Amniotic stem cell (primary cell): ENCODE data around the gene MAP2K5.

ENCODE experiments used
- DNase-seq: peaks from one replicate; lab custom pipeline; 2025; lab: John Stamatoyannopoulos, UW

Gene MAP2K5

DNA sequence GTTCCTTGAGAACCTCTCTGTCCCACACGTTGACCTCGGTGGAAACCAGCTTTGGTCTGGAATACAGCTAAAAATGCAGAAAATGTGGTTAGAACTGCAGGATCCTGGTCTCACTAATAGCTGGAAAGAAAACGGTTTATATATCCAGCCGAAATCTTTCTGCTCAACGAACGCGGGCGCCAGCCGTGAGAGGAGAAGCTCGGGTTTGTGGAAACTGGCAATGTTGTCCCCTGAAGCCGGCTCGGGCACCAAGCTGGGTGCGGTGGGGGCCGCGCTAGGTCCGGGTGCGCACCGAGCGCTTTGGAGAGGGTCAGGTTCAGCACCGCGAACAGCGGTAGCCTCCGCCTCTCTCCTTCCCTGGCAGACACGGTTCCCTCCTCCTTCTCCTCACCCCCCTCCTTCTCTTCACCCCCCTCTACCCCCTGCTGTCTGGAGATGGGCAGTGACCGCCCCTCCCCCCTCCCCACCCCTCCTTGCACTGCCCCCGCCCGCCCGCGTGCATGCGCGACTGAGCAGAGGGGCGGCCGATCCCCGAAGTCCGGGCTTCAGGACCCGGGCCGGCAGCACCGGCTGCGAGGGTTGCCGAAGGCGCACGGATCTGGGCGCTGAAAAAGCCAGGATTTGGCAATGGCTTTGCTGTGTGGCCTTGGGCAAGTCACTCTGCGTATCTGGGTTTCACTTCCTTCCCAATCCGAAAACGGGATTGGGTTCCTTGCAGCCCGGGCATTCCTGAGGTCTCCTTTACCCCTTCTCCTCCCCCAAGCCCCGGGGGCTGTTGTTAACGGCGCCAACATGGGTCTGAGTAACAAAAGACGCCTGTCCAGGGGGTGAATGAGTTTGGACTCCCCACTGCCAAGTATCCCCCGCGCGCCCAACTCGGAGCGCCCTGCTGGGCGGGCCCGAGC lies 282.7 kb downstream of the MAP2K5 start, which contains the start of gene SKOR1:
Gene SKOR1, plus strand, starts transcription at position 534 of the 905 bp plus-strand sequence. Its CDS starts 94 bp downstream, at position 628.
- DNase-seq = no peak

DNA sequence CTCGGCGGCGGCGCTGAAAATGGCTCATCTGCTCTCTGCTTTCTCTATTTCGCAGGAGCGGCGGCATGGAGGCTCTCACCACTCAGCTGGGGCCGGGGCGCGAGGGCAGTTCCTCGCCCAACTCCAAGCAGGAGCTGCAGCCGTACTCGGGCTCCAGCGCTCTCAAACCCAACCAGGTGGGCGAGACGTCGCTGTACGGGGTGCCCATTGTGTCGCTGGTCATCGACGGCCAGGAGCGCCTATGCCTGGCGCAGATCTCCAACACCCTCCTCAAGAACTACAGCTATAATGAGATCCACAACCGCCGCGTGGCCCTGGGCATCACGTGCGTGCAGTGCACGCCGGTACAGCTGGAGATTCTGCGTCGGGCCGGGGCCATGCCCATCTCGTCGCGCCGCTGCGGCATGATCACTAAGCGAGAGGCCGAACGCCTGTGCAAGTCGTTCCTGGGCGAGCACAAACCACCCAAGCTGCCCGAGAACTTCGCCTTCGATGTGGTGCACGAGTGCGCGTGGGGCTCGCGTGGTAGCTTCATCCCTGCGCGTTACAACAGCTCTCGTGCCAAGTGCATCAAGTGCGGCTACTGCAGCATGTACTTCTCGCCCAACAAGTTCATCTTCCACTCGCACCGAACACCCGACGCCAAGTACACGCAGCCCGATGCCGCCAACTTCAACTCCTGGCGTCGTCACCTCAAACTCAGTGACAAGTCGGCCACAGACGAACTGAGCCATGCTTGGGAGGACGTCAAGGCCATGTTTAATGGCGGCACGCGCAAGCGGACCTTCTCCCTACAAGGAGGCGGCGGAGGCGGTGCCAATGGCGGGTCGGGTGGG lies 283.6 kb downstream of the MAP2K5 start:
- DNase-seq = no peak

DNA sequence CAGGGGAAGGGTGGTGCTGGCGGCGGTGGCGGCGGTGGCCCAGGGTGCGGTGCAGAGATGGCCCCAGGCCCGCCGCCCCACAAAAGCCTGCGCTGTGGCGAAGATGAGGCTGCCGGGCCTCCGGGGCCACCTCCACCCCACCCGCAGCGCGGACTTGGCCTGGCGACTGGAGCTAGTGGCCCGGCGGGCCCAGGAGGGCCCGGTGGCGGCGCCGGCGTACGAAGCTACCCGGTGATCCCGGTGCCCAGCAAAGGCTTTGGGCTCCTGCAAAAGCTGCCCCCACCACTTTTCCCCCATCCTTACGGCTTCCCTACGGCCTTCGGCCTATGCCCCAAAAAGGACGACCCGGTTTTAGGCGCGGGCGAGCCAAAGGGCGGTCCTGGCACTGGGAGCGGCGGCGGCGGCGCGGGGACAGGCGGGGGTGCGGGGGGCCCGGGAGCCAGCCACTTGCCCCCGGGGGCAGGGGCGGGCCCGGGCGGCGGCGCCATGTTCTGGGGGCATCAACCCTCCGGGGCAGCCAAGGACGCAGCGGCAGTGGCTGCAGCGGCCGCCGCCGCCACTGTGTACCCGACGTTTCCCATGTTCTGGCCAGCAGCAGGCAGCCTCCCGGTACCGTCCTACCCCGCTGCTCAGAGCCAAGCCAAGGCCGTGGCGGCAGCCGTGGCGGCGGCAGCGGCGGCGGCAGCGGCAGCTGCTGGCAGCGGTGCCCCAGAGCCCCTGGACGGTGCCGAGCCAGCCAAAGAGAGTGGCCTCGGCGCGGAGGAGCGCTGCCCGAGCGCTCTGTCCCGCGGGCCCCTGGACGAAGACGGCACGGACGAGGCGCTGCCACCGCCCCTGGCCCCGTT lies 284.4 kb downstream of the MAP2K5 start:
- no peak for DNase-seq

DNA sequence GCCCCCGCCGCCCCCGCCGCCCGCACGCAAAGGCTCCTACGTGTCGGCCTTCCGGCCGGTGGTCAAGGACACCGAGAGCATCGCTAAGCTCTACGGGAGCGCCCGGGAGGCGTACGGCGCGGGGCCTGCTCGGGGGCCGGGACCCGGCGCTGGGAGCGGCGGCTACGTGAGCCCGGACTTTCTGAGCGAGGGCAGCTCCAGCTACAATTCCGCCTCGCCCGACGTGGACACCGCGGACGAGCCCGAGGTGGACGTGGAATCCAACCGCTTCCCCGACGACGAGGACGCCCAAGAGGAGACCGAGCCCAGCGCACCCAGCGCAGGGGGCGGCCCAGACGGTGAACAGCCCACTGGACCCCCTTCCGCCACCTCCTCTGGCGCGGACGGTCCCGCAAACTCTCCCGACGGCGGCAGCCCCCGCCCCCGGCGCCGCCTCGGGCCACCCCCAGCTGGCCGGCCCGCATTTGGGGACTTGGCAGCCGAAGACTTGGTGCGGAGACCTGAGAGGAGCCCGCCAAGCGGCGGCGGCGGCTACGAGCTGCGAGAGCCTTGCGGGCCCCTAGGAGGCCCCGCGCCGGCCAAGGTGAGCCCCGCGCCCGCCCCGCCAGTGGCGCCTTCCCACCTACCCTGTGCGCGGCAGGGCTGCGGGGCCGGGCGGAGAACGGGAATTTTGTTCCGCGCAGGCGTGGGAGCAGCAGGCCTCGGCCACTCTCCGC lies 285.2 kb downstream of the MAP2K5 start:
- DNase-seq = no peak

DNA sequence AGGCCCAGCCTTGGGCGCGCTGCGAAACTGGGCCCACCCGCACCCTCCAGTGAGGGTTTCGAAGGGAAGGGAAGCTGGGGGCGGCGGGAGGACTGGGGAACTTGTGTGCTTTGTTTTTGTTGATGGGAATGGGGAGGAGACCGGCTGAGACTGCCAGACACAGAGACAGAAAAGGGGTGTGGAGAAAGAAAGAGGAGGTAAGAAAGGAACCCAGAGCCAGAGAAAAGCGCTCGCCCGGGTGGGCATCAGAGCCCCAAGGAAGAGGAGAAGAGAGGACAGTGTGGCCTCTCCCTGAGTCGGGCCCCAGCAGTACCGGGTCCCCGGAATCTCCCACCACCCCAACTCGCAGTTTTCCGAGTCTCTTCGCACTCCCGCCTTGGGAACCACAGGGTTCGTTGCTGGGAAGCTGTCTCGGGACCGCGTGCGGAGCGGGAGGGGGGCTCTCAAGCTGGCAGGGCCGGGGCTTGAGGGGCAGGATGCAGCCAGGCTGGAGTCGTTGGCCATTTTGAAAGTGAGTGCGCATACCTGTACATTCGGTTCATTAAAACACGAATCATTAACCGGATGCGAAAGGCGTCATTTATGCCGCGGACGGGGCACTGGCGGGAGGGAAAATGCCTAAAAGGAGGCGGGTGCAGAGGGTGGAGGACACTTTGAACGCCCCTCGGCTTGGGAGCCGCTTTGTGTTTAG lies 285.9 kb downstream of the MAP2K5 start:
- DNase-seq = no peak

DNA sequence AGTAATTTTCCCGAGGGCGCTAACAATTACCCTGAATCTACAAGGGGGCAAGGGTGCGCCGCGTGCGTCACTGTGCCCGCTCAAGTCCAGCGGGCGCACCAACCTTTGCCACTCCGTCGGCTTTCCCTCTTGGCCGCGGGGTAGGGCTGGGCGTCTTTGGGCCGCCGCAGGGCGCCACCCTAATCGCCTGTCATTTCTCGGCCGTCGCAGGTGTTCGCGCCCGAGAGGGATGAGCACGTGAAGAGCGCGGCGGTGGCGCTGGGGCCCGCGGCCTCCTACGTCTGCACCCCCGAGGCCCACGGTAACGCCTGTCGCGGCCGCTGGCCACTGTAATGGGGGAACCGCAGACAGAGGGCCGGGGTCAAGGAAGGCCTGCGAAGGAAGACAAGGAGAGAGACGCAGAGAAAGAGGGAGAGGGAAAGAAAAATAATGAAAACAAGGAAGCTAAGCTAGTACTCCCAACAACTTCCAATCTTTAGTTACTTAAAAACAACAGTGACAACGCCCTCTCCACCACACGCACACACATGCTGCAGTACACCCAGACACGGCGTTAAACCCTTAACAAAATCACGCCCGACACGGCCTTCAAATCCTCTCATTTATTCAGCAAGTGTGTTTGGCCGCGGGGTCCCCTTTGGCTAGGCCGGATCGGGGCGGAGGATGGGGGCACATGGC lies 286.6 kb downstream of the MAP2K5 start:
- DNase-seq = no peak

DNA sequence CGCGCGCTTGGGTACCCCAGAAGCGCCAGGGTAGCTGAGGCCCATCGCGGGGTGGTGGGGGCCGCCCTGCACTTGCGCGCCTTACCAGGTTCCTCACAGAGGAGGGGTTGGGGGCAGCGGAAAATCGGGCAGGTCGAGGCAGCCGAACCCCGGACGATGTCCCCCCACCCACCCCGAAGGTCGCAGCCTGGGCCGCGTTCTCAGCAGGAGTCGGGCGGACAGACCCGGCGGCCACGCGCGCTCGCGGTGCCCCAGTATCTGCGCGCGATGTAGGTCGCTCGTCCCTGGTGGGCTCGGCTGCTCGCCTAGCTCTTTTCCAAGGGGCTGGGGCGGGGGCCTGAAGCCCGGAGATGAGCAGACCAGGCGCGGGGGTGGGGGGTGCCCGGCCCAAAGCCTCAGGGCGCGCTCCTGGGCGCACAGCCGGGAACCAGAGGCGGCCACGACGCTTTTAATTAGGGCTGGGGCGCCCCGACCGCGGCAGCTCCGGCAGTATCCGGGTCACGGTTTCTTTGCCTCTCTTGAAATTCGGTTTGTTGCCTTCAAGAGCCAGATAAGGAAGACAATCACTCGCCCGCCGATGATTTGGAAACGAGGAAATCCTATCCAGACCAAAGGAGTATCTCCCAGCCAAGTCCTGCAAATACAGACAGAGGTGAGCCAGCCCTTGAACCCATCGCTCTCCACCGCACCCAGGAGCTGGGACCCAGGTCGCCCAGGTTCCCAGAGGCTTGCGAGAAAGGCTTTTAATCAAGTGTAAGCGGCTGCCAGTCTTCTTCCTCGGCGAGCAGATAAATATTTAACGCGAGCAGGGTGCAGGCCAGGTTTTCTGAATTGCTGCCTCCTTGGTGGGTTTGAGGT lies 287.4 kb downstream of the MAP2K5 start:
- DNase-seq = no peak

DNA sequence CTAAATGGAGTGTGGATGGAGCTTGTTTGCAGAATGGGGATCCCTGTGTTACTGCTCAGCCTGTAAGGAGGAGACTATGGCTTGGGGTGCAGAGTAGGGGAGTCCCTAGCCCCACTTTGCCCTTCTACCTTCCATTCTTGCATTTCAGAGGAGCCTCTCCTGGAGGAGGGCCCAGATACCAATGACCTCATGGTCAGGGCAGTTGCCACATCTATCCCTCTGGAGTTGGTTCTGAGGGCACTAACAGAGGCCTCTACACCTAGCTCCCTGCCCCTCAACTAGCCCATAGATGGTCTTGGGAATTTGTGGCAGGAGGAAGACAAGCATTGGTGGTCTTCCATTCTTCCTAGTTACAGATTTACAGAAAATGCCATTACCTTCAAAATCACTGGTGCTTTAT lies 288.9 kb downstream of the MAP2K5 start:
- no peak for DNase-seq

DNA sequence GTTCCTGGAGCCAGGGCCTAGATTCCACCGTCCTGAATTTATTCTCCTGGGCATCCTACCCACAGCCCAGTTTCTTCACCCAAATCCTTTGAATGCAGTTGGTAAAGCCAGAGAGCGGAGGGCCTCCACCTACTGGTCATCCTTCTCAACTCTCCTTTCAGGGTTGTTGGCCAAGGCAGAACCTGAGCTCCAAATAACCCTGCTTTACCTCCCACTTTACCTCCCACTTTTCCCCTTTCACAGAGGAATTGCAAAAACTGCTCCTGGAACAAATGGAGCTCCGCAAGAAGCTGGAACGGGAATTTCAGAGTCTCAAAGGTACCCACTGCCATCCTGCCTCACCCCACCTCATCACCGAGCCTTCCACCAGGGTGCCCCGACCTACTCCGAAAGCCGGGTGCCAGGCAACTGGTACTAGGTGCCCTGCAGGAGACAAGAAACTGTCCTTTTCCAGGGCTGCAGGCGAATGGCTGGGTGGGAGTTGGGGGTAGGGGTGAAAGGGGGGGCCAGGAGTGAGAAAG lies 289.6 kb downstream of the MAP2K5 start:
- no peak for DNase-seq

DNA sequence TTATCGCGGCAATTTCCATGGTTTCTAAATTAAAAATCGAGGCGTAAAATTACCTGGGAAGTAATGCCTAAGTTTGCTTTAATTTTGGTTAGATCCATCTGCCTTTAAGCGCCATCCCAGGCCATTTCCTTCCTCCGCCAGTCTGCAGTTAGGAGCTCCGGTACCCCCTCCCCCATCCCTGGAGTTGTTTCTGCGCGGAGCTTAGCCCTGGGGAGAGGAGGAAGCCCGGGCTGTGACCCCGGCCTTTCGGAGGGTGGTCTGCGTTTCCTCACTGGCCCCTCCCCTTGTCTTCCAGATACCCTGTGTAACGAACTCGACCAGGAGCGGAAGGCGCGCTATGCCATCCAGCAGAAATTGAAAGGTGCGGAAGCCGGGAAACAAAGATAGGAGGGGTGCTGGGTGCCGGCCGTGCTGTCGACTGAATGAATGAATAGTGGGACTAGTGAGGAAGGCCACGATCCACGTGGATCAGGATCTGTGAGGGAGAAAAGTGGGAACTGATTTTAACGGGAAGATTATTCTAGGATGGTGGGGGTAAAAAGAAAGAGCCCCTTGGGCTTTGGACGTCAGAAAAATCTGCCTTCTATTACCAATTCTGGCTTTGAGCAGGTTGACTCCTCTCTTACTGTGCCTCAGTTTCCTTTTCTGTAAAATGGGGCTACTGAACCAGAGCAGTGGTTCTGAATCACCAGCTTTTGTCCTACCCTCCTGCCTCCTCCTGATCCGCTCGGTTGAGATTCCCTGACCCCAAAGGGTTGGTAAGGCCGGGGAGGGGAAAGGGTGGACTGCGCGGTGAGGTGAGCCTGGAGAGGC lies 290.6 kb downstream of the MAP2K5 start:
- DNase-seq = no peak

DNA sequence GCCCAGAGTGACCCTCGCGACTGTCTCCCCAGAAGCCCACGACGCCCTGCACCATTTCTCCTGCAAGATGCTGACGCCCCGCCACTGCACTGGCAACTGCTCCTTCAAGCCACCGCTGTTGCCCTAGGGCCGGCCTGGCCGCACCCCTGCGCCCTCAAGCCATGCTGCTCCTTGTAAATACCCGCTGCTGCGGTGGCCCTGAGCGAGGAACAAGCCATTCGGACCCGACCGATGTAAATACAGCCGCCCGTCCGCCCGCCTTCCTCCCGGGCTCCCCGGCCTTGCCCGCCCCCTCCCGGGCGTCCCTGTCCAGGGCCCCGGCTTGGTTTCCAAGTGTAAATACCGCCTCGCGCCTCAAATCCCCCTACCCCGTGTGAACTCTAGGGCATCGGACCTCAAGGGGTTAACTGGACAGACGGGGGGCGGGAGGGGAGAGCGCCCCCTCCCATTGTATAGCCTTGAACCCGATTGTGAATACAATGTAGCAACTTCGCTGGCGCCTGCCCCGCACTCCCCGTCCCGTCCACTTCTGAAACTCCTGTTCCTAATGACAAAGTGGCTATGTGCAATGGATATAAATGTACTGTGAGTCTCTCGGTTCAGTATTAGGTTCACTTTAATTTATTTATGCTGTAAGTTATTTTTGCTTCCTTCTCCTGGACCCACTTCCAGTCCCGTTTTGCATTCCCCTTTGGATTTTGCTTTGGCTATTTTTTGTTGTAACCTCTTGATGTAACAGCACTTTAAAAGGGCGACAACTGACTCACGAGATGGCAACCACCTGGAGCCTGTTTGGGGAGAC lies 291.4 kb downstream of the MAP2K5 start:
- DNase-seq = no peak

DNA sequence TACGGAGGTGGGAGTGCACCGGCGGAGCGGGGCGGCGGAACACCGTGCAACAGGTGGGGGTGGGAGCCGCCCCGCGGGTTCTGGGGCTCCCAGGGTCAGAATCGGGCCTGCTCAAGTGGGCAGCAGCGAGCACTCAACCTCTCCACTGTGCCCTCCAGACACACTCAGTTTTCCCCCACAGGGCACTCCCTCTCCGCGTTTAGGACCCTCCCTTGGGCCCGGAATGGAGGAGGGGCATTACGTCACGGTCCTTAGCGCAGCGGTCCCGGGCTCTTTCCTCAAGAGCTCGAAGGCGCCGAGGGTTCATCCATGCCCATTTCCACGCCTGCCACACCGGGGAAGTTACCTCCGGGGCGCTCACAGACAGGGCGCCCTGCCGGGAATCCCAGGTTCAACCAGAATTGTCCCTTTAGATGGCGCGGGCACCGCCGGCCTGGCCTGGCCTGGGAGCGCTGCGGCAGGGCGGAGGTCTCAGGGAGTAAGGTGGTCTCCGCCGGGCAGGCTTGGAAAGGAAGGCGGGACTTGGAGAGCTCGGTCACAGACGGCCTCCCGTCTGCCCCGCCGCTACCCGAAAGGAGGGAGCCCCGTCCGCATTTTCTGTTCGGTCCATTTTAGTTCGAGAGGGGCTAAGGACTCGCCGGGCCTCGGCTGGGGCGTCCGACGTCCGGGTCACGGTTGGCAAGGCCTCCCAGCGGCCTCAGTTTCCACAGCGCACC lies 292.2 kb downstream of the MAP2K5 start:
- no peak for DNase-seq

DNA sequence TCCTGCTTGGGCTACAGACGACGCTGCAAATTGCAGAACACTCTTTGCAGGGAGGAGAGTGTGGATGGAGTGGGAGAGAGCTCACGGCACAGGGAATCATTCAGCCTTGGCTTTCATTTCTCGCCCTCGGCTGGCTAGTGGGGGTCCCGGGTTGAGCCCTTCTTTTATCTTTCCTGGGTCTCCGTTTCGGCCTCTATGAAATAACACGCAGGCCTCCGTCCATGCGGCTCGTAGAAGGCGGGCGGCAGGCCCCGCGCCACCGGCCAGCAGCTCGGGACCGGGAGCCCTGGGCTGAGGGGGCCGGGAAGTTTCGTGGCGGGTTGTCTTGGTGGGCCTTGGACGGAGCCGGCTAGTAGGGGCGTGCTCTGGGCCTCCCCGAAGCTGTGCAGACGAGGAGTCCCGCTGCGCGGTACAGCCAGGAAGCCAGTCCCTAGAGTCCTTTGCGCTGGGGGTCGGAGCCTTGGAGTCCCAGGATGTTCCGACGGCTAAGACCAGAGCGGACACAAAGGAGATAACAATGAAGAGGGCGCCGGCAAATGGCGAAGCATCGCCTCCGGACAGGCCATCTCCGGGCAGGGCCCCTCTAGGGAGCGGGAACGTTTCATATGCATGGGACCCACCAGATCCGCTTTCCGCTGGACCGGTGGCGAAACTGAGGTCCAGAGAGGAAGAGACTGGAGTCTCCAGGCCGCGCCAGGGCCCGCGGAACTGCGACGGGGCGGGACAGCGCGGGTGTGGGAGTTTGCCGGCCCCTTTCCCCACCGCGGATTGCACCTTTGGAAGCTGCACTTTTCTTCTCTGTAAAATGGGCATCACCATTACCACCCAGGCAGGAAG lies 293.0 kb downstream of the MAP2K5 start:
- DNase-seq = no peak

DNA sequence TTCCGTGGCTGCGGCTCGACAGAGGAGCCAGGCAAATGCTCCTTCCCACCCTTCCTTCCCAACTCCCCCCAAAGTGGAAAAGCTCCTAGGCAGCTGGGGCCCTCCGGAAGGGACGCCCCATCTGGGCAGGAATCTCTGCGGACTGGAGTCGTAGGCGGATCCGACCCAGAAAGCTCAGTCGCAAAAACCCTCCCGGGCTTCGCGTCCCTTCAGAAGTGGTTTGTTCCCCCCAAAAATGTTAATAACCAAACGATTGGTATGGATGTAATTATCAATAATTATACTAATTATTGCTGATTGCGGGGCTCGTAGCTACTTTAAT lies 293.6 kb downstream of the MAP2K5 start:
- no peak for DNase-seq

DNA sequence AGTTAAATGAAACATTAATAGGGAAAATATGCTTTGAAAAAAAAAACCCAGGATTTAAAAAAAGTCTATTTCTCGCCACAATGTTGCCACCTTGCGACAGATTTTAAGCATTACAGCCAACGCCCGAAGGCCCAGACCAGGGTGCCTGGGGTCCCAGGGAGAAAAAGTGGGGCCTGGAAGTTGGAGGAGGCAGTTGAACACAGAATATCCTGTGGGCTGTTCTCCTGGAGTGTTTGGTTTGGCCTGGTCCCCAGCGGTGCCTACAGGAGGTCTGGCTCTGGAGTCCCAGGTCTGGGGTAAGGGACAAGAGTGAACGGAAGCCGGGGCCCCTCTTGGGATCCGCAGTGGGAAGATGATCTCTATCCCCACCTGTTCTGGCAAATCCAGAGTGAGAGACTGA lies 294.0 kb downstream of the MAP2K5 start:
- no peak for DNase-seq

DNA sequence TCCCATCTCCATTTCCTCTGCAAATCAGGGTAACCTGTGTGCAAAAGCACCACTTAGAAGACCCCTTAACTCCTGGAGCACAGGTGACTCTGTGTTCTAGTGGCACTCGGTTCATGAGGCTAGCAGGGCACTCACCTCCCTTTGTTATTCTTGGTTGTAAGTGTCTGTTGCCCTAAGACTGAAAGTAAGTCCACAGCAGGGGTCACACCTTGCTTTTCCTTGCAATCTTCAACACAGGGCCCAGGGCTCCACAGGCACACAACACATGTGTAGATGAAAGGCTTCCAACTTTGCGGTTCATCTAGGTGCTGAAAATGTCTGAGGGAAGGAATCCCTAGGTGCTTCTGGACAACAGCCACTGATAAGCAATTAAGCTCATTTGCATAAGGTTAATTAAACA lies 294.5 kb downstream of the MAP2K5 start:
- DNase-seq = no peak
